Kidney capillary endothelial cell (primary cell): ENCODE measurements around the gene ITPRID1.
A peak's percentile ranks its signal among the peaks of the same experiment; 100 is the strongest.

Experiments
- DNase-seq: peaks from one replicate; pipeline ENCODE4 v3.0.0-alpha.2; 2018; ENCODE audit warnings: low spot score

ITPRID1 gene

GRCh38 chr7:31633894-31634494 lies 120.1 kb downstream of the ITPRID1 start:
- peak; percentile 16 for DNase-seq

DNA sequence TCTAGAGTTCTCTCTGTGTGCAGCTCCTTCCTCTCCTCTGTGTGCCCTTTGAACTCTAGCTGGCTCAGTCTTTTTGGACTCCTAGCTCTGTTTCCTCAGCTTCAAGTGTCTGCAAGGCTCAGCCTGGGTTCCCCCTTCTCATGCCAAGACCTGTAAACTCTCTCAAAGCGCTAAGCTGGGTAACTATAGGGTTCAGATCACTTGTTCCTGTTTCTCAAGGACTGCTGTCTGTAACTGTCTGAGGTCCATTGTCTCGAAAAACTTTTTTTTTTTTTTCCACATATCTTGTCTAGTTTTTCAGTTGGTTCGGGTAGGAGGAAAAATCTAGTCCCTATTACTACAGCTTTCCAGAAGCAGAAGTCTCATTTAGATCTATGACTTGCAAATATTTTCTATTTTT lies 126.5 kb downstream of the ITPRID1 start:
- no peak for DNase-seq

DNA sequence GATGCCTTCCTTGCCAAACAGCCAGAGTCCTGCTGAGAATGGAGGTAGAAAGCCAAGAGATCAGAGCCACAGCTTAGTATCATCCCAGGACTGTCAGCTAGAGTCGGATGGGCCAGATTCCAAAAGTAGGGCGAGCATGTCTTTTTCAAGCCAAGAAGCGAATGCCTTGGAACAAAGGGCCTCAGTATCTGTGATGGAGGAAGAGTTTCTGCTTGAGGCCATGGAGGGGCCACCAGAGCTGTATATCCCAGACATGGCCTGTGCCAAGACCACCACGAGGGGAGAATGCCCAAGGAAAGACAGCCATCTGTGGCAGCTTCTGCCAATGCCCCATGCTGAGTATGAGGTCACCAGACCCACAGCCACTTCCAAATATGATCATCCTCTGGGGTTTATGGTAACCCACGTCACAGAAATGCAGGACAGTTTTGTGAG lies 128.8 kb downstream of the ITPRID1 start:
- DNase-seq: no peak

DNA sequence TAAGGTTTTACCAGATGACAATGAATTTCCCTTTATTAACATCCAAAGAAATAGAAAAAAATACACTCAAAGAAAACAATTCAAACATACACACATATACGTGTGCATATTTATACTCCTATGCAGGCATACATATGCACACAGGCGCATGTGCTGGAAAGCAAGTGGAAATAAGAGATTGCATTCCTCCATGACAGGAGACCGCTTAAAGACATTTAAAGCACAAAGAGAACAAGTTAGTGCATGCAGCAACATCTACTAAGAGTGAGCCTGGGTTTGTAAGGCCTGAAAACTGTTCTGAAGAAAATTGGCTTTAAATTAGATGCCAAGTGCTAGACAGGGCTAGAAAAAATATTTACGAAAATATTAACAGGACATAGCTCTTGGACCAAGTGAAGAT lies 133.1 kb downstream of the ITPRID1 start:
- no peak for DNase-seq

GRCh38 chr7:31647511-31647910 lies 133.6 kb downstream of the ITPRID1 start:
- no peak for DNase-seq

DNA sequence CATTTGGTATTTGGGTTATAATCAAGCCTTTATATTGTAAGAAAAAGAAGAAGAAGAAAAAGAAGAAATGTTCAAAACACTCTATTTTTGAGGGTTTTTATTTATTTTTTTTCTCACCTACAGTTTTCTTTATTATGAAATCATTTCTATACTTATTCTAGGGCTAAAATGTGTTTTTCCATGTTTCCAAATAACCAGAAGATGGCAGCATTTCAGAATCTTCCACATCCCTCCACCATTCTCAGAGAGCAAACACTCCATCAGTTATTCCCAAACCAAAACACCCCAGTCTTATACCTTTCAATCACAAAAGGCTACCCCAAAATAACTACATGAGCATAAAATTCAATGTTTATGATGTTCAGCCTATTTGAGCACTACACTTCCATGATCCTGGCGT lies 134.4 kb downstream of the ITPRID1 start:
- no peak for DNase-seq

DNA sequence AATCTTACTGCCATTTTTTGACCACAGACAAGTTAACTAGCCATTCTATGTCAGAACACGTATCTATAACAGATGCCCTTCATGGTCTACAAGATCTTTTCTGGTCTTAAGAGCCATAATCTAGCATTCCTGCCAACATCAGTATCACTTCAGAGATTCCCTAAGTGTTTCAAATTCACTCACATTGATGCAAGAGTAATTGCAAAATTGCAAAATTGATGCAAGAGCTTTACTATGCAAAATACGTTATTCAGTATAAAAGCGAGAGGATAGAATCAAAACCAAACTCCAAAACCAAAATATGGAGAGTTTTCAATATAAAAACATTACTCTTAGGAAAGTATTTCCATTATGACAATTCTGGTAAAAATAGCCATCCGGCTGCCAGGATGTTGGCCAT lies 135.0 kb downstream of the ITPRID1 start:
- no peak for DNase-seq

DNA sequence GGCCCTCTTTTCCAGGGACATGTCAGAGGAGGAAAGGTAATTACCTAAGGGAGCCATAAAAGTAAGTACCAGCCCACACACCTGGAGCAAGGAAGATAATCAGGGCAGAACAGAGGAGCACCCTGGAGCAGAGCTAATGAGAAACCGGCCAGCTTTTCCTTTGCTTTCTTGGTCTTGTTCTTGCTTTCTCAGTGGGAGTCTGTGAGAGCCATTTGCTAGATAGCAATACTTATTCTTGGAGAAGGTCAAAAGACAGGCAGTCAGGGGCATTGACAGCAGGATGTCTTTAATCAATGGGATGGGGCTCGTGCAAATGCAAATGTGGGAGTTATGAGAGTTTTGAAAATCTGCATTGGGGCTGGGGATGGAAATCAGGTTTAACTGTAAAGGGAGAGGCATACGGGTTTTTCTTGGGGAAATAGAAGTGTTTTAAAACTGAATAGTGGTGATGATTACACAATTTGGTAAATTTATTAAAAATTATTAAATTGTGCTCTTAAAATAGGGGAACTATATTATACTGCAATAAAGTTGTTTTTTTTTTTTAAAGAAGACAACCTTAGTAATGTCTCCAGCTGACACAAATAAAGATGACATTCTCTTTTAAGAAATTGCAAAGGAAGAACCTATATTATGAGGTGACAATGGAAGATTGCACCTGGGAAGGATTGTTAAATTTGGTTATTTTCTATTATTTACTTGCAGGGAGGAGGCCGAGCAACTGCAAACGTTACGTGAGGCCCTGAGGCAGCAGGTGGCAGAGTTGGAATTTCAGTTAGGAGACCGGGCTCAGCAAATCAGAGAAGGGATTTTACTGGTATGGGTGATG lies 137.6 kb downstream of the ITPRID1 start:
- no peak for DNase-seq

- DNase-seq: no peak
Measured at GRCh38 chr7:31652063-31652326, 138.1 kb downstream of the ITPRID1 start.

DNA sequence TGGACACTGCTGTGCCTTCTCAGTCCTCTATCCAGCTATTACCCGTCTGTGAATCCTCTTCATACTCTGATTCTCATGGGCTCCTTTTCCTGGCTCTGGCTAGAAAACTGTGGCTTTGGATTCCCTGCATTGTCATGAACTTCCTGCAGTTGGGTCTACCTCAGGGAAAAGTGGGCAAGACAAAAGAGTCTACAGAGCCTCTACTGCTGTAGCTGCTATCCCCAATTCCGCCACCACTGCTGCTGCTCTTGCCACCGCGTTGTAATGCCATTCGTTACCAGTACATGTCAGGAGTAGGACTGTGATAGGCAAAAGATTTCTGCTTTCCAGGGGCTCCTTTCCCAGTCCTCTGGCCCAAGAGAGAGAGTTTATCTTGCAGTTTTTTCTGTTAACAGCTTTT lies 149.2 kb downstream of the ITPRID1 start:
- DNase-seq: no peak

GRCh38 chr7:31664890-31665289 lies 151.0 kb downstream of the ITPRID1 start:
- no peak for DNase-seq

DNA sequence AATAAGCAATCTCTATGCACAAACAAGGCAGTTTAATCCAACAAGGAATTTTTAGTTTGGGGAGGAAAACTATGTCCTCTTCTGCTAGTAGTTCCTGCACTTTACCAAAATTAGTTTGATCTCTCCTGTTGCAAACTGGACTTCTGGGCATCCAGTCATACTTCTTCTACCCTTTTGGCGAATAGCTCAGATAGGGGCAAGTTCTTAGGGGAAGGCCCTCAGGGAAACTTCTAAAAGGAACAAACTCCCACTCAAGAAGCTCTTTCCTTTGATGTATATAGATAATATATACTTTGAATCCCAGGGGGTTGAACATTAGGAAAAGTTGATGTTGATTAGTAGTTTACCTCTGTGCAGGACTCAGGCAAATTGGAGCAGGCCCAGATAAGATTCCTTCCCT lies 151.7 kb downstream of the ITPRID1 start:
- no peak for DNase-seq

DNA sequence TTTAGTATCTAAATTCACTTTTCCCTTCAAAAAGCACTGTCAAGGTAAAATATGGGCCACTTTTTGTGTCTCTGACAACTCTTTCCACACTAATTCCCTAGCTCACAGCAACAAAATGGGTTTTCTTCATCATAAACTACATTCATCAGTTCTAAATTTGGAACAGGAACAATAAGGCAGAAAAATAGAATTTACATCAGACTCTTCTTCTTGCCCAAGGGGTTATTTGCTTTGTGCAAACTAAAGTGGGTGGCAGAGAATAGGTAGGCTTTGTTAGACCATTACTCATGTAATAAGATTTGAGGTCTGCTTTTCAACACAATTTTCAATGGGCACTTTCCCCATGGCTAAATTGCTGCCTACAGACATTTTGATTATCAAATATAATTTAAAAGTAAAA lies 155.6 kb downstream of the ITPRID1 start:
- no peak for DNase-seq

- DNase-seq: no peak
Measured at GRCh38 chr7:31679574-31680305, 165.8 kb downstream of the ITPRID1 start.

- no peak for DNase-seq
Measured at GRCh38 chr7:31683445-31684225, 169.7 kb downstream of the ITPRID1 start.

DNA sequence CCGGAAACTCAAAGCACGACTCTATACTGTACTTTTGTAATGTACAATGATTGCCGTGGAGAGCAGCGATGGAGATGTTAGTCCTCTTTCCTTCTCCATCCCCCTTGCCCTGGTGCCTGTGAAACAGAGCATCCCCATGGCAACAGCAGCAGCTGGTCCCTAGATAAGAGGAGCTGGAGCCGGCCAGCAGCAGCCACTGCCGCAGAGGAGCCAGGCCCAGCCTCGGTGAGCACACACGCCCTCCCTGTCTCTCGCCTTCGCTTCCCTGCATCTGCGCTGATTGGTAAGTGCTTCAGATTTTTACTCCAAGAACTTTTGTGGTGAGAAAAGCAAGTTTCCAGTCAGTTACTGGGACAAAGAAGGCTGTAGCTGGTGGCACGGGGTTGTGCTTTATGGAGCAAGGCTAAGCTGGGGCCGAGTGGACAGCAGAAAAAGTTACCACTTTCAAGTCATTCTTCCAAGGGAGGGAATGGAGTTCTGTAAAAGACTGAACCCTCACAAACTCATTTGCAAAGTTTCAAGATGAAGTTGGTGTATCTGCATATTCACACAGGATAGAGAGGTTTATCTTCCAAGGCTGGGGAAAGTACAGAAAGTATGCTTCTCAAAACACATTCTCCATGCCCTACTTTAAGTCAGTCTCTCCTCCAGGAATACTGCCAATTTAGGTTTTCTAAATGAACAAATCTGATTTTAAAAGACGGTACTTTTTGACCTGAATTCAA lies 173.3 kb downstream of the ITPRID1 start, which contains the start of gene PPP1R17:
Gene PPP1R17, plus strand, starts transcription at position 192 of the 725 bp plus-strand sequence. CDS start 5,227 bp downstream, outside the sequence.
- DNase-seq: no peak

GRCh38 chr7:31688372-31688771 lies 174.5 kb downstream of the ITPRID1 start:
- DNase-seq: no peak

DNA sequence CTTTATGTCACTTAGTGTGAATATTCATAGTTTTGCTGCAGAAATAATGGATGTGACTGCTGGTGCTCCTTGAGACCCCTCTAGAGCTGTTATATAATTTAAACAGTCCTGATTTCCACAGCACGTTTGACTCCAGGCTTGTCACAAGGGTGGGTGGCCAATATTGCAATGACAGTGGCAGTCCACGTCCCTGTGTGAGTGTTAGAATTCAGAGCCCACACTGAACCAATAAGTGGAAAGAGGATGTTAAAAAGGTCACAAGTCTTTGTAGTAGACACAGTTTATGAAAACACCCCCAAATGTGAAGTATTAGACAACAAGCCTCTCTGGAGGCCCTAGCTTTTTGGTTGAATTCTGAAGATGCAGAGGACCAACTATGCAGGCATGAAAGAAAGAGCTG lies 175.1 kb downstream of the ITPRID1 start:
- DNase-seq: no peak

DNA sequence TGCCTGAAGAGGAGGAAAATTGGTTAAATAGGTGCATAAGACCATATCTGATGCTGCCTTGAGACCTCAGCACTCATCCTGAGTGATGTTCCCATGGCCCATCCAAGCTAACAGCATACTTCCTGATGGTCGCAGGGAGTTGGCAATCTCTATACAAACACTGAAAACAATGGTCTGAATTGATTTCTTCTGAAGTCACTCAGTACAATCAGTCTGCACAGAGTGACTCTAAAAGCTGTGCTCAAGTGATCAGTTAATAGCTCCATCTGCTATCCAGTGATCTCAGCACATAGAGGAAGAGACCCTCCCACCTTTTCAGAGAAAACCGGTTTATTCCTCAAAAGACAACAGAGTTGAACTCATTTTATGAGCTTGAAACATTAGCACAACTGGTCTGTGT lies 177.0 kb downstream of the ITPRID1 start:
- DNase-seq: no peak

DNA sequence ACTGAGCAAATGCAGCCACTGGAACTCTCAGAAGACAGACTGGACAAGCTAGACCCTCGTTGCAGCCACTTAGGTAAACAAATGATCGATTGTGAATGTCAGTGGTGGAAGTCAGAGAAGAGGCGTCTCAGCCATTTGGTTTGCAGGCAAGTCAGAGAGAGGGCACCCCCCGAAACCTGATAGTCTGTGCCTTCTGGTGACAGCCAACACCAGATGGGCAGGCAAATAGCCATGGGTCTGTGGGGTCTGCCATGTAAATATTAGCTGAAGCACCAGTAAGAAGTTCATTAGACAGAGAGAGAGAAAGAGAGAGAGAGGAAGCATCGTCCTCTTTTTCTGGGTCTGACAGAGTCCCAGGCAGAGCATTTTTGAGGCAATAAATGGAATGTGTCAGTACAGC lies 178.6 kb downstream of the ITPRID1 start:
- DNase-seq: no peak

- DNase-seq: no peak
Measured at GRCh38 chr7:31692871-31693270, 179.0 kb downstream of the ITPRID1 start.
